CD4-positive, alpha-beta T cell (primary cell): ENCODE results near the gene ANKS3. TPM values are rescaled to one million over a fixed set of nuclear protein-coding genes. Genes with fewer than 3 reads are reported as not detected.

Experiments used
- ATAC-seq: fragments of 200-7000 bp; cut with Tn5 transposase; one replicate; pipeline ENCODE4 v1.10.0; 2022; ENCODE audit warnings: mild to moderate bottlenecking; ENCODE audit not compliant: poor library complexity
- CTCF ChIA-PET: fragments of 350-600 bp; sonication (Branson Sonifier 250); formaldehyde crosslinking; loops from one replicate; lab custom pipeline; 2021; ENCODE audit warnings: antibody characterized with exemption, inconsistent platforms; lab: Charles Lee
- POLR2A ChIA-PET: fragments of 350-600 bp; sonication (Branson Sonifier 250); formaldehyde crosslinking; loops from one replicate; lab custom pipeline; 2021; ENCODE audit warnings: antibody characterized with exemption, inconsistent platforms; lab: Charles Lee
- DNase-seq, 14 experiments: peaks; one replicate each; pipeline ENCODE4 v3.0.0-alpha.2; 2013 to 2020; ENCODE audit warnings: mixed read lengths in 2 of 14
- H3K27ac ChIP-seq, 2 donors: one replicate each; pipeline versions ENCODE4 v1.5.1 to v1.7.0; 2013; ENCODE audit warnings: low read length in 2 of 2, low read depth in 1 of 2, mild to moderate bottlenecking in 1 of 2
- H3K27me3 ChIP-seq, 2 experiments: 1 replicate in 1 of 2; 2 replicates in 1 of 2; pipeline versions ENCODE4 v1.6.1 to v1.7.0; 2013; ENCODE audit warnings: low read length in 2 of 2, control low read depth in 1 of 2, mild to moderate bottlenecking in 1 of 2, moderate library complexity in 1 of 2; ENCODE audit not compliant: insufficient read depth in 2 of 2, control insufficient read depth in 1 of 2
- H3K36me3 ChIP-seq: one replicate; pipeline ENCODE4 v1.6.1; 2013; ENCODE audit warnings: low read length, control low read depth; ENCODE audit not compliant: insufficient read depth
- H3K4me1 ChIP-seq: one replicate; pipeline ENCODE4 v1.6.1; 2013; ENCODE audit warnings: low read length, control low read depth; ENCODE audit not compliant: insufficient read depth
- H3K4me3 ChIP-seq: one replicate; pipeline ENCODE4 v1.5.1; 2013; ENCODE audit warnings: mild to moderate bottlenecking, low read length, moderate library complexity
- H3K9me3 ChIP-seq, 2 experiments: 1 replicate in 1 of 2; 2 replicates in 1 of 2; pipeline versions ENCODE4 v1.6.1 to v1.7.0; 2013; ENCODE audit warnings: low read length in 2 of 2, mild to moderate bottlenecking in 2 of 2, control low read depth in 1 of 2, moderate library complexity in 1 of 2; ENCODE audit not compliant: control insufficient read depth in 1 of 2, insufficient read depth in 1 of 2
- H3K27ac Mint-ChIP-seq: one replicate; pipeline ENCODE4 v1.8.0; 2020; ENCODE audit warnings: mixed read lengths
- H3K27me3 Mint-ChIP-seq: one replicate; pipeline ENCODE4 v1.8.0; 2021; ENCODE audit warnings: mixed read lengths
- H3K36me3 Mint-ChIP-seq: one replicate; pipeline ENCODE4 v1.8.0; 2021; ENCODE audit warnings: low read depth, mixed read lengths
- H3K4me1 Mint-ChIP-seq: one replicate; pipeline ENCODE4 v1.8.0; 2021; ENCODE audit warnings: low read depth, mixed read lengths
- H3K4me3 Mint-ChIP-seq: one replicate; pipeline ENCODE4 v1.8.0; 2020; ENCODE audit warnings: mild to moderate bottlenecking, mixed read lengths
- H3K9me3 Mint-ChIP-seq: one replicate; pipeline ENCODE4 v1.8.0; 2020; ENCODE audit warnings: mixed read lengths
- CTCF ChIP-seq: fragments of 200-600 bp; IDR thresholded peaks from one replicate; pipeline ENCODE4 v1.8.0; 2022; ENCODE audit warnings: antibody characterized with exemption, mild to moderate bottlenecking
- intact Hi-C, 2 experiments: fragments of 100-400 bp; cut with DNase I in 1 of 2; cut with micrococcal nuclease in 1 of 2; formaldehyde crosslinking; loops; one replicate each; pipeline versions ENCODE4 v1.15.1 to v1.9.0; 2023 to 2025; cut with DNase I, micrococcal nuclease
- total RNA-seq, 174 experiments: library from RNA in 2 of 174; stranded (reverse) in 2 of 174; gene quantifications; one replicate each; pipeline ENCODE4 v1.2.3 and lab custom pipeline; 2021 to 2026

Gene ANKS3
- total RNA-seq, 2 experiments from 2014 or later, result 13.5 TPM

- Mint-ChIP-seq H3K36me3 (no peaks in the 10 kb centered on the region), H3K27ac (no peak overlapping the region), H3K27me3 (no peaks in the 10 kb centered on the region), H3K4me3 (no peak overlapping the region), H3K9me3 (no peaks in the 10 kb centered on the region), H3K4me1 (no peaks in the 10 kb centered on the region)
- H3K27me3 ChIP-seq, result no peaks in the 10 kb centered on the region
- no peaks in the 10 kb centered on the region for H3K36me3 ChIP-seq
- H3K9me3 ChIP-seq, result no peaks in the 10 kb centered on the region
- no peak overlapping the region for H3K4me3 ChIP-seq
- TF ChIP-seq CTCF, result no peak
- ATAC-seq (no peak), DNase-seq (no peak)
- H3K4me1 ChIP-seq, result no peaks in the 10 kb centered on the region
- intact Hi-C loops, result no loop called here
- H3K27ac ChIP-seq, result no peak overlapping the region
- ChIA-PET POLR2A (no interaction called here), CTCF (no interaction called here)
These were observed 46.2 kb upstream of the ANKS3 start for GRCh38 chr16:4780235-4780634.

- ATAC-seq (no peak), DNase-seq (no peak)
- Histone ChIP-seq H3K4me1 (no peaks in the 10 kb centered on the region), H3K9me3 (no peaks in the 10 kb centered on the region), H3K36me3 (no peaks in the 10 kb centered on the region), H3K27me3 (no peaks in the 10 kb centered on the region), H3K27ac (no peak overlapping the region), H3K4me3 (no peak overlapping the region)
- intact Hi-C loops, result no loop called here
- ChIA-PET POLR2A (no interaction called here), CTCF (no interaction called here)
- no peak for TF ChIP-seq CTCF
- no peak overlapping the region for H3K27ac Mint-ChIP-seq
- no peak overlapping the region for H3K4me3 Mint-ChIP-seq
- H3K36me3 Mint-ChIP-seq, result no peaks in the 10 kb centered on the region
- H3K4me1 Mint-ChIP-seq, result no peaks in the 10 kb centered on the region
- no peaks in the 10 kb centered on the region for H3K9me3 Mint-ChIP-seq
- no peaks in the 10 kb centered on the region for H3K27me3 Mint-ChIP-seq
These were observed 44.0 kb upstream of the ANKS3 start for GRCh38 chr16:4778050-4778392.

- Histone ChIP-seq H3K36me3 (no peaks in the 10 kb centered on the region), H3K27ac (no peak overlapping the region), H3K4me3 (no peak overlapping the region), H3K4me1 (no peaks in the 10 kb centered on the region), H3K27me3 (no peaks in the 10 kb centered on the region), H3K9me3 (no peaks in the 10 kb centered on the region)
- Mint-ChIP-seq H3K9me3 (no peaks in the 10 kb centered on the region), H3K27me3 (no peaks in the 10 kb centered on the region), H3K27ac (no peak overlapping the region), H3K4me3 (no peak overlapping the region), H3K4me1 (no peaks in the 10 kb centered on the region), H3K36me3 (no peaks in the 10 kb centered on the region)
- ChIA-PET CTCF (no interaction called here), POLR2A (no interaction called here)
- intact Hi-C loops, result no loop called here
- ATAC-seq (no peak), DNase-seq (no peak)
- TF ChIP-seq CTCF, result no peak
These were observed 43.4 kb upstream of the ANKS3 start for GRCh38 chr16:4777339-4778049.
